Liver (tissue), 9 donors: ENCODE data around the gene IL22RA1. TPM values are rescaled to one million over a fixed set of nuclear protein-coding genes. Genes with fewer than 3 reads are reported as not detected.

Experiments used
- DNase-seq: peaks from one replicate; pipeline ENCODE4 v3.0.0-alpha.2; 2017; ENCODE audit warnings: low spot score
- H3K27ac ChIP-seq, 2 donors: one replicate each; pipeline ENCODE4 v1.7.0; 2013; ENCODE audit warnings: inconsistent platforms in 2 of 2, low read length in 2 of 2, control low read depth in 1 of 2, low read depth in 1 of 2, mild to moderate bottlenecking in 1 of 2
- H3K27me3 ChIP-seq, 4 donors: one replicate each; pipeline versions ENCODE4 v1.6.1 to v1.7.0; 2013; ENCODE audit warnings: low read length in 3 of 4, inconsistent platforms in 1 of 4, mild to moderate bottlenecking in 1 of 4, moderate library complexity in 1 of 4; ENCODE audit not compliant: control insufficient read depth in 4 of 4, insufficient read depth in 4 of 4
- H3K36me3 ChIP-seq, 4 donors: one replicate each; pipeline versions ENCODE4 v1.6.1 to v1.7.0; 2013; ENCODE audit warnings: low read length in 3 of 4, mild to moderate bottlenecking in 3 of 4, low read depth in 1 of 4, moderate library complexity in 1 of 4; ENCODE audit not compliant: control insufficient read depth in 4 of 4, insufficient read depth in 3 of 4
- H3K4me1 ChIP-seq, 4 donors: one replicate each; pipeline versions ENCODE4 v1.6.1 to v1.7.0; 2013; ENCODE audit warnings: low read length in 3 of 4, mild to moderate bottlenecking in 3 of 4, moderate library complexity in 1 of 4; ENCODE audit not compliant: control insufficient read depth in 4 of 4, insufficient read depth in 4 of 4
- H3K4me3 ChIP-seq, 3 donors: one replicate each; pipeline versions ENCODE4 v1.6.1 to v1.7.0; 2013; ENCODE audit warnings: low read length in 3 of 3, control low read depth in 1 of 3, low read depth in 1 of 3, mild to moderate bottlenecking in 1 of 3
- H3K9ac ChIP-seq, 2 donors: one replicate each; pipeline ENCODE4 v1.7.0; 2013; ENCODE audit warnings: low read length in 2 of 2, mild to moderate bottlenecking in 2 of 2, moderate library complexity in 2 of 2, control low read depth in 1 of 2, low read depth in 1 of 2
- H3K9me3 ChIP-seq, 4 donors: one replicate each; pipeline versions ENCODE4 v1.6.1 to v1.7.0; 2013; ENCODE audit warnings: low read length in 3 of 4; ENCODE audit not compliant: control insufficient read depth in 4 of 4
- ATF3 ChIP-seq: IDR thresholded peaks from 2 replicates; pipeline ENCODE4 v1.6.1; 2016; ENCODE audit warnings: antibody characterized with exemption
- EGR1 ChIP-seq, 2 donors: IDR thresholded peaks; 2 replicates each; pipeline ENCODE4 v1.6.1; 2016 to 2018; ENCODE audit warnings: antibody characterized with exemption in 2 of 2, low read depth in 2 of 2
- FOXA1 ChIP-seq: IDR thresholded peaks from 2 replicates; pipeline ENCODE4 v1.6.1; 2016; ENCODE audit warnings: antibody characterized with exemption
- FOXA2 ChIP-seq: IDR thresholded peaks from 2 replicates; pipeline ENCODE4 v1.6.1; 2016; ENCODE audit warnings: antibody characterized with exemption
- GABPA ChIP-seq, 2 donors: IDR thresholded peaks in 1 of 2; conservative IDR thresholded peaks in 1 of 2; 2 replicates each; pipeline ENCODE4 v1.6.1; 2016; ENCODE audit warnings: antibody characterized with exemption in 2 of 2, mild to moderate bottlenecking in 1 of 2, moderate library complexity in 1 of 2
- HNF4A ChIP-seq, 2 donors: conservative IDR thresholded peaks; 2 replicates each; pipeline ENCODE4 v1.6.1; 2016; ENCODE audit warnings: antibody characterized with exemption in 2 of 2, mild to moderate bottlenecking in 2 of 2
- HNF4G ChIP-seq: IDR thresholded peaks from 2 replicates; pipeline ENCODE4 v1.6.1; 2016; ENCODE audit warnings: antibody characterized with exemption
- JUND ChIP-seq, 2 donors: IDR thresholded peaks; 2 replicates each; pipeline ENCODE4 v1.6.1; 2016; ENCODE audit warnings: antibody characterized with exemption in 2 of 2
- NR2F2 ChIP-seq: IDR thresholded peaks from 2 replicates; pipeline ENCODE4 v1.6.1; 2016; ENCODE audit warnings: antibody characterized with exemption
- REST ChIP-seq: IDR thresholded peaks from 2 replicates; pipeline ENCODE4 v1.6.1; 2016; ENCODE audit warnings: antibody characterized with exemption, mild to moderate bottlenecking
- RXRA ChIP-seq, 2 donors: IDR thresholded peaks; 2 replicates each; pipeline ENCODE4 v1.6.1; 2017 to 2018; ENCODE audit warnings: antibody characterized with exemption in 2 of 2, mild to moderate bottlenecking in 1 of 2
- SP1 ChIP-seq: IDR thresholded peaks from 2 replicates; pipeline ENCODE4 v1.6.1; 2018; ENCODE audit warnings: antibody characterized with exemption, mild to moderate bottlenecking
- TAF1 ChIP-seq: conservative IDR thresholded peaks from 2 replicates; pipeline ENCODE4 v1.6.1; 2016; ENCODE audit warnings: antibody characterized with exemption, mild to moderate bottlenecking
- WGBS: extraction: QIAGEN DNeasy Blood & Tissue Kit; methylation state at CpG from one replicate; pipeline ENCODE4 v1.1.7; 2013; 5-methylcytosine and 5-hydroxymethylcytosine counted together
- polyA plus RNA-seq, 2 donors: library from polyadenylated mRNA; stranded (reverse) in 1 of 2; unstranded in 1 of 2; fragments of 200-250 nt in 1 of 2; fragments of >200 nt in 1 of 2; fragmentation: Nextera tagmentation in 1 of 2; extraction: Ambion mirVana in 1 of 2; gene quantifications; one replicate each; pipeline versions ENCODE4 v1.2.1 to v1.2.3, GENCODE V29; 2013 to 2015
- total RNA-seq, 2 donors: library from RNA; depleted of rRNA; stranded (reverse); fragments of >200 nt; gene quantifications; one replicate each; pipeline ENCODE4 v1.2.3, GENCODE V29; 2014
- TF ChIP-seq, protein P1 (sequence below): fragments of 150-350 bp; IDR thresholded peaks from 2 replicates; pipeline ENCODE4 v1.5.1; 2017; ENCODE audit warnings: improper control_type of control experiment, low read depth, low read length; ENCODE audit not compliant: missing input control
- TF ChIP-seq, protein P2 (sequence below): IDR thresholded peaks from 2 replicates; pipeline ENCODE4 v1.6.1; 2016; ENCODE audit warnings: antibody characterized with exemption
- TF ChIP-seq, protein P3 (sequence below): IDR thresholded peaks from 2 replicates; pipeline ENCODE4 v1.6.1; 2016; ENCODE audit warnings: antibody characterized with exemption
- donor health status: healthy.
- donor health status: healthy.
- donor health status: healthy.
- donor health status: healthy.
- donor health status: healthy.

The IL22RA1 gene
- total RNA-seq (1 to 10 TPM; 2.1 to 4.5 TPM), polyA plus RNA-seq (1 to 10 TPM; 3.4 to 3.5 TPM)

- H3K4me1 ChIP-seq = peaks cover 4 to 27% (median 24%) of the 10 kb centered on the region in 4 donors
- peak within 1 kb of the TSS; percentile 56 to 82 (median 76) for H3K4me3 ChIP-seq
- 15% methylated on average over 22 of the region's 22 CpGs for WGBS
- TF ChIP-seq HNF4A (conservative IDR thresholded peaks at IDR 0.05) = peak in 1 of 2 donors; percentile 62
- TF ChIP-seq, protein P1, sequence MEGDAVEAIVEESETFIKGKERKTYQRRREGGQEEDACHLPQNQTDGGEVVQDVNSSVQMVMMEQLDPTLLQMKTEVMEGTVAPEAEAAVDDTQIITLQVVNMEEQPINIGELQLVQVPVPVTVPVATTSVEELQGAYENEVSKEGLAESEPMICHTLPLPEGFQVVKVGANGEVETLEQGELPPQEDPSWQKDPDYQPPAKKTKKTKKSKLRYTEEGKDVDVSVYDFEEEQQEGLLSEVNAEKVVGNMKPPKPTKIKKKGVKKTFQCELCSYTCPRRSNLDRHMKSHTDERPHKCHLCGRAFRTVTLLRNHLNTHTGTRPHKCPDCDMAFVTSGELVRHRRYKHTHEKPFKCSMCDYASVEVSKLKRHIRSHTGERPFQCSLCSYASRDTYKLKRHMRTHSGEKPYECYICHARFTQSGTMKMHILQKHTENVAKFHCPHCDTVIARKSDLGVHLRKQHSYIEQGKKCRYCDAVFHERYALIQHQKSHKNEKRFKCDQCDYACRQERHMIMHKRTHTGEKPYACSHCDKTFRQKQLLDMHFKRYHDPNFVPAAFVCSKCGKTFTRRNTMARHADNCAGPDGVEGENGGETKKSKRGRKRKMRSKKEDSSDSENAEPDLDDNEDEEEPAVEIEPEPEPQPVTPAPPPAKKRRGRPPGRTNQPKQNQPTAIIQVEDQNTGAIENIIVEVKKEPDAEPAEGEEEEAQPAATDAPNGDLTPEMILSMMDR = no peak
- peak; percentile 18 for TF ChIP-seq REST
- TF ChIP-seq RXRA (IDR thresholded peaks at IDR 0.05) = peak; percentile 25 to 39
- TF ChIP-seq NR2F2 = no peak
- TF ChIP-seq SP1 = peak; percentile 29
- TF ChIP-seq HNF4G = peak; percentile 11
- no peak for TF ChIP-seq FOXA1
- H3K36me3 ChIP-seq = no peaks in the 10 kb centered on the region
- peak within 1 kb of the TSS in 1 of 2 donors; percentile 30 for H3K9ac ChIP-seq
- H3K27me3 ChIP-seq = no peaks in the 10 kb centered on the region
- H3K27ac ChIP-seq = peak within 1 kb of the TSS; percentile 39 to 62
- H3K9me3 ChIP-seq = no peaks in the 10 kb centered on the region
- peak; percentile 46 for DNase-seq
These were observed at the start of gene IL22RA1 for GRCh38 chr1:24142546-24143534. Gene IL22RA1, minus strand, starts transcription at chr1:24143140. Its CDS starts 58 bp downstream, at chr1:24143082.

- H3K27ac ChIP-seq = no peak overlapping the region
- TF ChIP-seq FOXA2 = no peak
- TF ChIP-seq GABPA (IDR thresholded peaks at IDR 0.05 in 1 of 2, conservative IDR thresholded peaks at IDR 0.05 in 1 of 2) = no peak
- no peak for TF ChIP-seq HNF4A (conservative IDR thresholded peaks at IDR 0.05)
- TF ChIP-seq JUND (IDR thresholded peaks at IDR 0.05) = no peak
- TF ChIP-seq TAF1 = no peak
- TF ChIP-seq EGR1 (IDR thresholded peaks at IDR 0.05; ENCODE audit: low read depth in 2 of 2) = no peak
- TF ChIP-seq, protein P1 = no peak
- TF ChIP-seq, protein P2, sequence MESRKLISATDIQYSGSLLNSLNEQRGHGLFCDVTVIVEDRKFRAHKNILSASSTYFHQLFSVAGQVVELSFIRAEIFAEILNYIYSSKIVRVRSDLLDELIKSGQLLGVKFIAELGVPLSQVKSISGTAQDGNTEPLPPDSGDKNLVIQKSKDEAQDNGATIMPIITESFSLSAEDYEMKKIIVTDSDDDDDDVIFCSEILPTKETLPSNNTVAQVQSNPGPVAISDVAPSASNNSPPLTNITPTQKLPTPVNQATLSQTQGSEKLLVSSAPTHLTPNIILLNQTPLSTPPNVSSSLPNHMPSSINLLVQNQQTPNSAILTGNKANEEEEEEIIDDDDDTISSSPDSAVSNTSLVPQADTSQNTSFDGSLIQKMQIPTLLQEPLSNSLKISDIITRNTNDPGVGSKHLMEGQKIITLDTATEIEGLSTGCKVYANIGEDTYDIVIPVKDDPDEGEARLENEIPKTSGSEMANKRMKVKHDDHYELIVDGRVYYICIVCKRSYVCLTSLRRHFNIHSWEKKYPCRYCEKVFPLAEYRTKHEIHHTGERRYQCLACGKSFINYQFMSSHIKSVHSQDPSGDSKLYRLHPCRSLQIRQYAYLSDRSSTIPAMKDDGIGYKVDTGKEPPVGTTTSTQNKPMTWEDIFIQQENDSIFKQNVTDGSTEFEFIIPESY = no peak
- no peak for TF ChIP-seq REST
- TF ChIP-seq ATF3 = no peak
- TF ChIP-seq, protein P3, sequence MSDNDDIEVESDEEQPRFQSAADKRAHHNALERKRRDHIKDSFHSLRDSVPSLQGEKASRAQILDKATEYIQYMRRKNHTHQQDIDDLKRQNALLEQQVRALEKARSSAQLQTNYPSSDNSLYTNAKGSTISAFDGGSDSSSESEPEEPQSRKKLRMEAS = no peak
- no peak for TF ChIP-seq RXRA (IDR thresholded peaks at IDR 0.05)
These were observed 48.9 kb upstream of the IL22RA1 start for GRCh38 chr1:24191860-24192259.

More at GRCh38 chr1:24191860-24192259, 48.9 kb upstream of the IL22RA1 start:
- WGBS = 82% methylated on average over 5 of the region's 5 CpGs
- Histone ChIP-seq H3K4me3 (no peak overlapping the region), H3K9me3 (no peaks in the 10 kb centered on the region), H3K36me3 (no peaks in the 10 kb centered on the region), H3K4me1 (peaks cover 6 to 22% (median 14%) of the 10 kb centered on the region in 4 donors), H3K9ac (no peak overlapping the region), H3K27me3 (no peaks in the 10 kb centered on the region)
- DNase-seq = no peak
